Osteoblast (primary cell): ENCODE results near the gene INSL4. TPM values are rescaled to one million over a fixed set of nuclear protein-coding genes. Genes with fewer than 3 reads are reported as not detected.

Experiments used
- DNase-seq: peaks from one replicate; pipeline ENCODE4 v3.0.0; 2011; ENCODE audit warnings: low spot score, mixed read lengths; ENCODE audit not compliant: insufficient read length; ENCODE audit errors: missing footprints
- H2AFZ ChIP-seq: 2 replicates; pipeline ENCODE4 v1.6.0; 2011; ENCODE audit warnings: mild to moderate bottlenecking, low read length
- H3K27ac ChIP-seq: 2 replicates; pipeline ENCODE4 v1.5.1; 2011; ENCODE audit warnings: mild to moderate bottlenecking, low read depth, low read length, moderate library complexity
- H3K27me3 ChIP-seq: 2 replicates; pipeline ENCODE4 v1.6.0; 2012; ENCODE audit warnings: mild to moderate bottlenecking, control low read depth, inconsistent platforms, low read length, moderate library complexity; ENCODE audit not compliant: insufficient read depth
- H3K36me3 ChIP-seq: 2 replicates; pipeline ENCODE4 v1.5.1; 2011; ENCODE audit warnings: mild to moderate bottlenecking, low read length, control low read depth, moderate library complexity; ENCODE audit not compliant: insufficient read depth
- H3K4me1 ChIP-seq: 2 replicates; pipeline ENCODE4 v1.5.1; 2011; ENCODE audit warnings: mild to moderate bottlenecking, low read length, control low read depth, moderate library complexity; ENCODE audit not compliant: insufficient read depth
- H3K4me2 ChIP-seq: 2 replicates; pipeline ENCODE4 v1.6.0; 2011; ENCODE audit warnings: mild to moderate bottlenecking, low read length; ENCODE audit not compliant: insufficient read depth
- H3K4me3 ChIP-seq: fragments of 200-600 bp; sonication (generic); 3 replicates; pipeline ENCODE4 v1.5.1; 2012; ENCODE audit warnings: mild to moderate bottlenecking, low read length, inconsistent platforms; ENCODE audit not compliant: insufficient read depth
- H3K79me2 ChIP-seq: 2 replicates; pipeline ENCODE4 v1.6.0; 2012; ENCODE audit warnings: mild to moderate bottlenecking, low read length, control low read depth, inconsistent platforms; ENCODE audit not compliant: insufficient read depth
- H3K9me3 ChIP-seq: 2 replicates; pipeline ENCODE4 v1.5.1; 2011; ENCODE audit warnings: low read depth, low read length, control low read depth
- H4K20me1 ChIP-seq: 2 replicates; pipeline ENCODE4 v1.6.0; 2012; ENCODE audit warnings: mild to moderate bottlenecking, low read length, control low read depth; ENCODE audit not compliant: insufficient read depth
- total RNA-seq: library from RNA; depleted of rRNA; stranded (reverse); fragments of >200 nt; gene quantifications from 2 replicates; pipeline ENCODE4 v1.2.3, GENCODE V29; 2012
- TF ChIP-seq, protein P1 (sequence below): IDR thresholded peaks from 2 replicates; pipeline ENCODE4 v1.5.1; 2011; ENCODE audit warnings: mild to moderate bottlenecking, low read depth, low read length, moderate library complexity; ENCODE audit errors: extremely low read depth

The INSL4 gene
- total RNA-seq, 1 donor: not detected

GRCh38 chr9:5205071-5205470, 26.1 kb upstream of the INSL4 start:
- Histone ChIP-seq H3K27me3 (peaks cover 12% of the 10 kb centered on the region), H3K4me1 (no peaks in the 10 kb centered on the region), H4K20me1 (no peaks in the 10 kb centered on the region), H3K4me2 (no peak overlapping the region), H3K4me3 (no peak overlapping the region), H3K79me2 (no peaks in the 10 kb centered on the region), H3K9me3 (no peaks in the 10 kb centered on the region), H3K36me3 (no peaks in the 10 kb centered on the region), H2AFZ (no peak overlapping the region), H3K27ac (no peak overlapping the region)
- TF ChIP-seq, protein P1, sequence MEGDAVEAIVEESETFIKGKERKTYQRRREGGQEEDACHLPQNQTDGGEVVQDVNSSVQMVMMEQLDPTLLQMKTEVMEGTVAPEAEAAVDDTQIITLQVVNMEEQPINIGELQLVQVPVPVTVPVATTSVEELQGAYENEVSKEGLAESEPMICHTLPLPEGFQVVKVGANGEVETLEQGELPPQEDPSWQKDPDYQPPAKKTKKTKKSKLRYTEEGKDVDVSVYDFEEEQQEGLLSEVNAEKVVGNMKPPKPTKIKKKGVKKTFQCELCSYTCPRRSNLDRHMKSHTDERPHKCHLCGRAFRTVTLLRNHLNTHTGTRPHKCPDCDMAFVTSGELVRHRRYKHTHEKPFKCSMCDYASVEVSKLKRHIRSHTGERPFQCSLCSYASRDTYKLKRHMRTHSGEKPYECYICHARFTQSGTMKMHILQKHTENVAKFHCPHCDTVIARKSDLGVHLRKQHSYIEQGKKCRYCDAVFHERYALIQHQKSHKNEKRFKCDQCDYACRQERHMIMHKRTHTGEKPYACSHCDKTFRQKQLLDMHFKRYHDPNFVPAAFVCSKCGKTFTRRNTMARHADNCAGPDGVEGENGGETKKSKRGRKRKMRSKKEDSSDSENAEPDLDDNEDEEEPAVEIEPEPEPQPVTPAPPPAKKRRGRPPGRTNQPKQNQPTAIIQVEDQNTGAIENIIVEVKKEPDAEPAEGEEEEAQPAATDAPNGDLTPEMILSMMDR: no peak
- no peak for DNase-seq

DNA sequence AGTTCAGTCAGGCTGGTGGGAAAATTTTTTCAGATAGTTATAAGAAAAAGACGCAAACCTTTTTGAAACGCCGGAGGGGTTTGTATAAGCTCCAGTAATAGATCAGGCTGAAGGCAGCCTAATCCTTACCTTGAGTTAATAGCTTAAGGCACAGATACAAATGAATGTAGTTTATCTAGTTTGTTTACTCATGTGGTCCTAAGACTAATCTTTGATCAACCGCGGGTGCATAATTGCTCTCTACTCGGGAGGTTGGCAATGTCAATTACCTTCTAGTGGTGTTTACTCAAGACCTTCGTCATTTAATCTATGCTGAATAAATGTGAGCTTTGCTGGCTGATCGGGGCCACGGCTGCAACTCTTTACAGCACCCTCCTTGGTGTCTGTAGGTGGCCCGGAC, 665 bp upstream of the INSL4 start:
- TF ChIP-seq, protein P1: no peak
- H3K27ac ChIP-seq: no peak overlapping the region
- no peak overlapping the region for H2AFZ ChIP-seq
- H3K9me3 ChIP-seq: no peaks in the 10 kb centered on the region
- H3K4me3 ChIP-seq: no peak overlapping the region
- no peaks in the 10 kb centered on the region for H3K79me2 ChIP-seq
- H3K27me3 ChIP-seq: peaks cover 12% of the 10 kb centered on the region
- no peaks in the 10 kb centered on the region for H3K4me1 ChIP-seq
- H3K36me3 ChIP-seq: no peaks in the 10 kb centered on the region
- no peak overlapping the region for H3K4me2 ChIP-seq
- no peaks in the 10 kb centered on the region for H4K20me1 ChIP-seq
- no peak for DNase-seq

- Histone ChIP-seq H2AFZ (peak overlapping the region; percentile 60), H3K36me3 (no peaks in the 10 kb centered on the region), H3K4me3 (no peak overlapping the region), H3K79me2 (no peaks in the 10 kb centered on the region), H3K9me3 (no peaks in the 10 kb centered on the region), H4K20me1 (no peaks in the 10 kb centered on the region), H3K4me1 (peaks cover 3% of the 10 kb centered on the region), H3K27ac (no peak overlapping the region), H3K27me3 (no peaks in the 10 kb centered on the region), H3K4me2 (peak overlapping the region; percentile 39)
- DNase-seq: peak; percentile 3
- TF ChIP-seq, protein P1: peak; percentile 22
These were observed 32.4 kb downstream of the INSL4 start for GRCh38 chr9:5263351-5264218.

- H3K27ac ChIP-seq: no peak overlapping the region
These were observed 33.0 kb downstream of the INSL4 start for GRCh38 chr9:5264219-5264595.

More at GRCh38 chr9:5264219-5264595, 33.0 kb downstream of the INSL4 start:
- peak overlapping the region; percentile 60 for H2AFZ ChIP-seq
- no peaks in the 10 kb centered on the region for H3K36me3 ChIP-seq
- peaks cover 9% of the 10 kb centered on the region for H3K4me1 ChIP-seq
- H3K27me3 ChIP-seq: no peaks in the 10 kb centered on the region
- no peak overlapping the region for H3K4me2 ChIP-seq
- H3K4me3 ChIP-seq: no peak overlapping the region
- DNase-seq: no peak
- no peaks in the 10 kb centered on the region for H4K20me1 ChIP-seq
- H3K9me3 ChIP-seq: no peaks in the 10 kb centered on the region
- TF ChIP-seq, protein P1: no peak
- no peaks in the 10 kb centered on the region for H3K79me2 ChIP-seq
